Naive thymus-derived CD4-positive, alpha-beta T cell (primary cell): ENCODE data around the gene FRMPD2. TPM values are rescaled to one million over a fixed set of nuclear protein-coding genes. Genes with fewer than 3 reads are reported as not detected.
"Not testable (repeated sequence)": the region's sequence is repeated elsewhere in the genome, so short reads cannot be mapped to it uniquely, and the experiment has no call there.

Source experiments
- ATAC-seq: fragments of 150-1000 bp; cut with Tn5 transposase; 2 replicates; pipeline ENCODE4 v1.10.0; 2021; ENCODE audit warnings: mild to moderate bottlenecking, moderate library complexity
- CTCF ChIA-PET: fragments of 350-600 bp; sonication (Branson Sonifier 250); formaldehyde crosslinking; loops from one replicate; lab custom pipeline; 2021; ENCODE audit warnings: antibody characterized with exemption; lab: Charles Lee
- POLR2A ChIA-PET: fragments of 350-600 bp; sonication (Branson Sonifier 250); formaldehyde crosslinking; loops from one replicate; lab custom pipeline; 2021; ENCODE audit warnings: antibody characterized with exemption, inconsistent platforms; lab: Charles Lee
- DNase-seq, 9 donors: peaks; one replicate each; pipeline versions ENCODE4 v3.0.0 to v3.0.0-alpha.2; 2020 to 2022; ENCODE audit warnings: mixed read lengths in 1 of 9
- H3K27ac ChIP-seq: one replicate; pipeline ENCODE4 v1.7.0; 2013; ENCODE audit warnings: mild to moderate bottlenecking, low read depth, low read length, moderate library complexity
- H3K27me3 ChIP-seq, 2 donors: one replicate each; pipeline ENCODE4 v1.7.0; 2013; ENCODE audit warnings: low read length in 2 of 2, mild to moderate bottlenecking in 2 of 2, moderate library complexity in 2 of 2; ENCODE audit not compliant: control insufficient read depth in 2 of 2, insufficient read depth in 2 of 2
- H3K36me3 ChIP-seq, 3 experiments: 1 replicate in 2 of 3; 2 replicates in 1 of 3; pipeline ENCODE4 v1.7.0; 2013; ENCODE audit warnings: low read length in 3 of 3, mild to moderate bottlenecking in 3 of 3, moderate library complexity in 1 of 3; ENCODE audit not compliant: insufficient read depth in 3 of 3, control insufficient read depth in 2 of 3
- H3K4me1 ChIP-seq, 2 donors: one replicate each; pipeline ENCODE4 v1.7.0; 2013; ENCODE audit warnings: low read length in 2 of 2, mild to moderate bottlenecking in 2 of 2, moderate library complexity in 1 of 2; ENCODE audit not compliant: control insufficient read depth in 2 of 2, insufficient read depth in 2 of 2
- H3K4me3 ChIP-seq: 2 replicates; pipeline ENCODE4 v1.7.0; 2013; ENCODE audit warnings: mild to moderate bottlenecking, low read length
- H3K9me3 ChIP-seq, 3 experiments: 1 replicate in 2 of 3; 2 replicates in 1 of 3; pipeline ENCODE4 v1.7.0; 2013; ENCODE audit warnings: low read length in 3 of 3; ENCODE audit not compliant: control insufficient read depth in 2 of 3
- H3K27ac Mint-ChIP-seq, 9 donors: one replicate each; pipeline ENCODE4 v1.8.0; 2020 to 2022; ENCODE audit warnings: mixed read lengths in 9 of 9, mild to moderate bottlenecking in 8 of 9, moderate library complexity in 5 of 9, inconsistent platforms in 2 of 9
- H3K27me3 Mint-ChIP-seq, 5 donors: one replicate each; pipeline ENCODE4 v1.8.0; 2021 to 2022; ENCODE audit warnings: mixed read lengths in 5 of 5, mild to moderate bottlenecking in 1 of 5
- H3K36me3 Mint-ChIP-seq, 5 donors: one replicate each; pipeline ENCODE4 v1.8.0; 2020 to 2022; ENCODE audit warnings: mixed read lengths in 5 of 5, mild to moderate bottlenecking in 3 of 5, inconsistent platforms in 1 of 5
- H3K4me1 Mint-ChIP-seq, 7 donors: one replicate each; pipeline ENCODE4 v1.8.0; 2020 to 2022; ENCODE audit warnings: mixed read lengths in 7 of 7, mild to moderate bottlenecking in 3 of 7, inconsistent platforms in 1 of 7
- H3K4me3 Mint-ChIP-seq, 10 donors: one replicate each; pipeline ENCODE4 v1.8.0; 2020 to 2022; ENCODE audit warnings: mild to moderate bottlenecking in 10 of 10, mixed read lengths in 10 of 10, moderate library complexity in 6 of 10, inconsistent platforms in 2 of 10
- H3K9me3 Mint-ChIP-seq, 11 donors: one replicate each; pipeline ENCODE4 v1.8.0; 2020 to 2022; ENCODE audit warnings: mixed read lengths in 11 of 11, mild to moderate bottlenecking in 4 of 11, inconsistent platforms in 1 of 11, moderate library complexity in 1 of 11
- intact Hi-C, 2 donors: fragments of 100-400 bp; cut with micrococcal nuclease; formaldehyde crosslinking; loops; one replicate each; pipeline ENCODE4 v1.15.1; 2023
- polyA plus RNA-seq, 2 donors: library from polyadenylated mRNA; unstranded; fragments of 300-500 nt; fragmentation: Illumina TruSeq; gene quantifications; one replicate each; pipeline ENCODE4 v1.2.3, GENCODE V29; 2021
- total RNA-seq, 6 experiments: library from RNA in 5 of 6; stranded (reverse) in 5 of 6; gene quantifications; 1 replicate in 5 of 6; 2 replicates in 1 of 6; pipeline ENCODE4 v1.2.3 and lab custom pipeline; 2021 to 2026

Gene FRMPD2
- total and polyA plus RNA-seq, 7 experiments from 2014 or later: 0.24 TPM; not detected in 6

GRCh38 chr10:48143721-48144642 lies 130.5 kb downstream of the FRMPD2 start:
- CTCF ChIA-PET, ATAC-seq, H3K4me1 ChIP-seq, H3K9me3 ChIP-seq, H3K27me3 ChIP-seq, H3K27ac ChIP-seq, intact Hi-C loops, H3K4me3 Mint-ChIP-seq, H3K27me3 Mint-ChIP-seq, POLR2A ChIA-PET, H3K4me1 Mint-ChIP-seq, H3K36me3 Mint-ChIP-seq, DNase-seq, H3K4me3 ChIP-seq, H3K36me3 ChIP-seq, H3K9me3 Mint-ChIP-seq, H3K27ac Mint-ChIP-seq: not testable (repeated sequence)

GRCh38 chr10:48140949-48141348 lies 133.5 kb downstream of the FRMPD2 start:
- H3K36me3 ChIP-seq, H3K27ac Mint-ChIP-seq, H3K4me3 ChIP-seq, H3K4me1 Mint-ChIP-seq, CTCF ChIA-PET, H3K27me3 ChIP-seq, POLR2A ChIA-PET, H3K27me3 Mint-ChIP-seq, DNase-seq, H3K27ac ChIP-seq, H3K9me3 ChIP-seq, H3K4me3 Mint-ChIP-seq, ATAC-seq, intact Hi-C loops, H3K9me3 Mint-ChIP-seq, H3K4me1 ChIP-seq, H3K36me3 Mint-ChIP-seq: not testable (repeated sequence)

DNA sequence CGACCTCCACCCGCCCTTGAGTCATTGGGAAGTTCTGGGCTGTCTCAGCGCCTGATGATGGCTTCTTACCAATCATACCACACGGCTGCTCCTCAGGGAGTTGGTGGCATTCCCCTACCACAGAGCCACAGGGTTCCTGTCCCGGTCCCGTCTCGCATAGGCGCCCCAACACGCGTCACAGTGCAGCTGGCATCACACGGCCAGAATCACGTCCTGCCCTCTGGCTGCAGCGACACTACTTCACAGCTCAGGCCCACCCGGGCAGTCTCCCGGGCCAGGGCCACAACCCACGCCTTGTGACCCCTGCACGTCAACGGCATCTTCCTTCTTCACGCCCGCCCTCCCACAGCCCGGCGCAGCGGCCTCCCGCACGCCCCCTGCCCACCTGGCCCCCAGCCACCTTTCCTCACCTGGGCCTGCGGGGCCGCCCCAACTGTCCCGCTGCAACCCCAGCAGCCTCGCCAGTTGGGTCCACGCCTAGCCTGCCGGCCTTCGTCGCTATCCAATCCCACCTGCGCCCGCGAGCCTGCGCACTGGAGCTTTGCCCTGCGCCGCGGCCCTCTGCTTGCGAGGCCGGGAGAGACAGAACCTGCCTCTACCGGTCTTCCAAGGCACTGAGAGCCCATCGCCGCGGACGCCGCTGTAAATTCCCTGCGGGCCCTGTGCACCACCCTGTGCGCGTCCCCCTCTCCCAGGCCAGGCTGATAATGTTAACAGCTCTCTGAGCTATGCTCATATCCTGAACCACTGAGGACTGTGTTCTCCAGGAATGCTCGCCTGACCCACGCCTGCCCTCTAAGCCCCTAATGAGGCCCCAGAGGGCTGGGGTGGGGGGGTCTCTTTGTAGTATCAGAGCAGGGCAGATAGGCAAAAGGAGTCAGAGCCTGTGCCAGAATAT lies 134.3 kb downstream of the FRMPD2 start:
- H3K36me3 Mint-ChIP-seq, POLR2A ChIA-PET, H3K27me3 Mint-ChIP-seq, H3K27ac Mint-ChIP-seq, CTCF ChIA-PET, H3K27ac ChIP-seq, H3K27me3 ChIP-seq, H3K9me3 ChIP-seq, DNase-seq, H3K36me3 ChIP-seq, H3K4me1 ChIP-seq, H3K9me3 Mint-ChIP-seq, intact Hi-C loops, H3K4me1 Mint-ChIP-seq, H3K4me3 ChIP-seq: not testable (repeated sequence)
- peak; percentile 24 for ATAC-seq
- H3K4me3 Mint-ChIP-seq: peak overlapping the region in 1 of 10 donors; percentile 62

DNA sequence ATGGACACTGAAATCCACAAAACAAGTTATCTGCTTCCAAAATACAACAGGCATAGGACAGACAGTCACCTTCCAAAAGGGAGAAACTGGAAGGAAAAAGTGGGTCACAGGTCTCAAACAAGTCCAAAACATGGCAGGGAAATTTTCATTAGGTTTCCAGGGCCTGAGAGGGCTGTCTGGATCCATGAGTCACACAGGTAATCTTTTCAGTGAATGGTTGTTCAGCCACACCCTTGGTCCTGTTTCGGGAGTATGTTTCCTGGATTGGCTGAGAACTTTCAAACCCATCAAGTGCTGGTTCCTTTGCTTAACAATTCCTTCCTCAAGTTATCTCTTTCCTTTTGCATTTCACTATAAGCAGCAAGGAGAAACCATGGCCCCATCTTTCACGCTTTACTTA lies 145.5 kb downstream of the FRMPD2 start:
- H3K4me1 Mint-ChIP-seq, ATAC-seq, CTCF ChIA-PET: not testable (repeated sequence)

DNA sequence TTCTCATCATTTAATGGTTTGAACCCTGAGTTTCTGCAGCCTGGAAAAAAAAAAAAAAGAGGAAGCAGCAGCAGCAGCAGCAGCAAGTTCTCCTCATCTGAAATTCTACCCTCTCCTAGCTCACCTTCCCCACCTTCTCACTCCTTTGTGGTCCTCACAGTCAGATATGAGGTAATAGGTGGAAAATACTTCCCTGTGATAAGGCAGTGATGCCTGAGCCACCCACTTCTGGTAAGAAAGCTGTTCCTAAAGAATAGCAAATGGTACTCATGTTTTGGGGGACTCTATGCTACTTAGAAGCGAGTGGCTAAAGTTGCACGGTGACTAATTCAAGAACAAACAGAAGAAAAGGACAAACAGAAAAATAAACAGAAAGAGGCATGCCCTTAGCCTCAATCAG lies 148.2 kb downstream of the FRMPD2 start:
- H3K9me3 ChIP-seq, H3K4me3 Mint-ChIP-seq, H3K36me3 ChIP-seq, CTCF ChIA-PET, H3K36me3 Mint-ChIP-seq, H3K4me1 ChIP-seq, H3K27me3 Mint-ChIP-seq, DNase-seq, H3K4me3 ChIP-seq, POLR2A ChIA-PET, H3K27ac ChIP-seq, ATAC-seq, H3K27ac Mint-ChIP-seq, H3K9me3 Mint-ChIP-seq, H3K27me3 ChIP-seq, intact Hi-C loops, H3K4me1 Mint-ChIP-seq: not testable (repeated sequence)

More for the DNA sequence above, 145.5 kb downstream of the FRMPD2 start:
- H3K27ac ChIP-seq, H3K36me3 ChIP-seq, H3K27me3 ChIP-seq, H3K27me3 Mint-ChIP-seq, DNase-seq, intact Hi-C loops, H3K36me3 Mint-ChIP-seq, H3K4me3 ChIP-seq, H3K4me3 Mint-ChIP-seq, H3K9me3 ChIP-seq, H3K9me3 Mint-ChIP-seq, H3K27ac Mint-ChIP-seq, POLR2A ChIA-PET, H3K4me1 ChIP-seq: not testable (repeated sequence)

DNA sequence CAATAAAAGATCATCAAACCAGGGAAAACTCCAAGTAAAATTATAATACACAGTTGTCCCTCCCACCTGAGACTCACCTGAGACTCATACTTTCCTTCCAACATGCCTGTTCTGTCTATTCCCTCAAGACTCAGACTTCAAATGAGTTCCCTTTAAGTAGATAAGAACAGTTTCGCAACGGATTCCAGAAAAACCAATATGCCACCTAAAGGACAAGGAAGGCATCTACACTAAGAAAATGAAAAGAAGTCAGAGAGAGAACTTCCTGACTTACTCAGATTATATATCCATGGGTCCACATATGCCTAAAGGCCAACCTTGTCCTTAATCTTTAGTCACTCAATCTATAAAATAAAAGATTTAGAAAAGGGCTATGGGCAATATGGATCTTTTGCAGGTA lies 148.9 kb downstream of the FRMPD2 start:
- H3K4me3 ChIP-seq, H3K27ac Mint-ChIP-seq, CTCF ChIA-PET, DNase-seq, POLR2A ChIA-PET, intact Hi-C loops, H3K27me3 ChIP-seq, H3K4me1 ChIP-seq, ATAC-seq, H3K36me3 Mint-ChIP-seq, H3K9me3 Mint-ChIP-seq, H3K9me3 ChIP-seq, H3K4me1 Mint-ChIP-seq, H3K4me3 Mint-ChIP-seq, H3K27me3 Mint-ChIP-seq, H3K27ac ChIP-seq, H3K36me3 ChIP-seq: not testable (repeated sequence)
